ENCODE data around the gene RANBP2.
"Not testable (repeated sequence)": the region's sequence is repeated elsewhere in the genome, so short reads cannot be mapped to it uniquely, and the experiment has no call there.

Gene RANBP2

DNA sequence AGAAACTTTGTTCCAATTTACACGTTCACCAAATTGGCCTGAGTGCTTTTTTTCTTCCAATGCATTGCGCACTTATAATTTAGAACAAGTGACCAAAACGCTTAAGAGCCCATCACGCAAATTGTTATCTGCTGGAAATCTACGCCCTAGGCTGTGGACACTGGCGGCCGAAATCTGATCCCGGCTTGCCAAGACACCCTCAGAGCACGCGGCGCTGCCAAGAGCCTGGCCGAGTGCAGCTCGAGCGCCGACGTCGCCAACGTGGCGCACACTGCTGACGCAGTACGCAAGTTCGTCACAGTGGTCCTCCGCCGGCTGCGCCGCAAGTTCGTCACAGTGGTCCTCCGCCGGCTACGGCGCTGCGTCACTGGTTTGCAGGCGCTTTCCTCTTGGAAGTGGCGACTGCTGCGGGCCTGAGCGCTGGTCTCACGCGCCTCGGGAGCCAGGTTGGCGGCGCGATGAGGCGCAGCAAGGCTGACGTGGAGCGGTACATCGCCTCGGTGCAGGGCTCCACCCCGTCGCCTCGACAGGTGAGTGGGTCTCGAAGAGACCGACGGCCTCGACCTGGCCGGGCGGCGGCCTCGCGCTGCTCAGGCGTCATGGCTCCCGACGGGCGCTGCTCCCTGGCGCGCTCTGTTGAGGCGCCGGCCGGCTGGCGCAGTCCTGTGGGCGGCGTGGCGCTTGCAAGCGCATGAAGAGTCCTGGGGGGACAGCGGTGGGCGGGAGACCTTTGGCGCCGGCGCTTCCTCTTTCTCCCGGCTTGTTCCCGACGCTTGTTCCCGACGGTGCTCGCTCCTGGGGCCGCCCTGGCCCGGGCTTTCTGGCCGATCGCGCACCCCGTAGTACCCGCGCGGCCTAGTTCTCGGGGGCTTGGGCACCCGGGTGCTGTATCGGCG, at the start of gene RANBP2:
Gene RANBP2, plus strand, starts transcription at position 334 of the 896 bp plus-strand sequence. Its CDS starts 125 bp downstream, at position 459.
- DNase-seq, result peak; percentile 96

DNA sequence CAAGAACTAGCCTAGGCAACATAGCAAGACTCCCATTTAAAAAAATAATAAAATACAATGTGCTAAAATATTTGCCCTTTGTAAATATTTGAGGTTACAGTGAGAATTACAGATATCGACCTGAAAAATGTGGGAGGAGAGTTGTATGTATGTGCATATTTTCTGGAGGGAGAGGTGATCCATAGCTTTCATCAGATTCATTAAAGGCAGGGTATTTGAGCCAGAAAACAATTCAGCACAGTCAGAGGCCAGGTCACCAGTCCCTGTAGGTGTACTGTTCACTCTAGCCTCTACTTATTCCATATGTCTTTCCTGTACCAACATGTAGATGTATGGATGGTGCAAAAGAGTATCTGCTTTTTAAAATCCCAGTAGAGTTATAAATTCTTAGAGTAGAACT, 49.0 kb upstream of the RANBP2 start:
- not testable (repeated sequence) for DNase-seq

DNA sequence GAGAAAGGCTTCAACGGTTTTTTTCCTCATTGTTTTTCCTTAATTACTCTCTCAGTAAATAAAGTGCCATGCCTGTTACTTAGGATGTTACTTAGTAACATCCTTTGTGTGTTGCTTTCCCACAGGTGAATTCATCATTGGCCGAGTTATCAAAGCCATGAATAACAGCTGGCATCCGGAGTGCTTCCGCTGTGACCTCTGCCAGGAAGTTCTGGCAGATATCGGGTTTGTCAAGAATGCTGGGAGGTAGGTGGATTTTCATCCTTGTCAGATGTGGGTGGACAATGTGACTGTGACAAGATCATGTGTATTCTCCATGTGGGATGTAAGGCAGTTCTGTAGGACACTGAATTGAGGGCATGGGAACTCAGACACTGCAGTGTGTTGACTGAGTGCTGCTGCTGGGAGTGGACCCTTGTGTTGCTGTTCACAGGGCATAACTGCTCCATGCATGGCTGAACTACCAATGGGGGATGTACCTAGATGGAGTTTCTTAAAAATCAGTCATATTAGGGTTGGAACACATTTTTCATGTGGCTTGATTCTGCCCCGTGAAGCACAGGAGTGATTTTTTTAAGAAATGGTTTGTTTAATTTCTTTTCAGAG, 47.0 kb upstream of the RANBP2 start:
- not testable (repeated sequence) for DNase-seq

DNA sequence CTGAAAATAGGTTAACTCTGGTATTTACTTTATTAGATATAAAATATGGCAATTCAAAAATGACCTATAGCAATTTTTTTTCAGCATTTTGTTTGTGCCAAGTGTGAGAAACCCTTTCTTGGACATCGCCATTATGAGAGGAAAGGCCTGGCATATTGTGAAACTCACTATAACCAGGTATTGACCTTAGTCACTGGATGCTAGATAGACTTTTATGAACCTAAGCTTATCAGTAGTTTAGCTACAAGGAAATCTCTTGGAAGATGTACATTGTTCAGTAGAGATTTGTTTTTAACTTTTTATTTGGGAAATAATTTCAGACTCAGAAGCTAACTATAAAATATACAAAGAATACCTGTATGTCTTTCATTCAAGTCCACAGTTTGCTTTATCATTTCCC, 42.8 kb upstream of the RANBP2 start:
- DNase-seq, result not testable (repeated sequence)

DNA sequence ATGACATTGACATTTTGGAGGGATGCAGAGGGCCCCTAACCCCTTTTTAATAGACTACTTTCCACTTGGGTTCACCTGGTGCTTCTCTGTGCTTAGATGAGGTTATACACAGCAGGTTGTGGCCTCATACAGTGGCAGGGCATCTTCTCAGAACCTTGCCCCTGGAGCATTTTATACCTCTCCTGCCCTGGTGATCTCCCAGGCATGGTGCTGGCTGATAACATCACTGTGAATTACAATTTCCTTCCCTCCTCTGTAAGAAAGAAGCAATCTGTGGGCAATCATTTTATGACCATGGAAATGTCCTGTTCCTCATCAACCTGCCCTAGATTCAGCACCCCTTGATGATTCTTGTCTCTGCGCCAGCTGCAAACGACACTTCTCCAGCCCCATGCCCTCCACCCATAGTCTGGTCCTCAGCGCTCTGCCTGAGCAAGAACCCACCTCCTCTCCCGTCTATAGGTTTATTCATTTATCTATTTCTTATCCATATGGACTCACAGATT, 42.0 kb upstream of the RANBP2 start:
- not testable (repeated sequence) for DNase-seq

DNA sequence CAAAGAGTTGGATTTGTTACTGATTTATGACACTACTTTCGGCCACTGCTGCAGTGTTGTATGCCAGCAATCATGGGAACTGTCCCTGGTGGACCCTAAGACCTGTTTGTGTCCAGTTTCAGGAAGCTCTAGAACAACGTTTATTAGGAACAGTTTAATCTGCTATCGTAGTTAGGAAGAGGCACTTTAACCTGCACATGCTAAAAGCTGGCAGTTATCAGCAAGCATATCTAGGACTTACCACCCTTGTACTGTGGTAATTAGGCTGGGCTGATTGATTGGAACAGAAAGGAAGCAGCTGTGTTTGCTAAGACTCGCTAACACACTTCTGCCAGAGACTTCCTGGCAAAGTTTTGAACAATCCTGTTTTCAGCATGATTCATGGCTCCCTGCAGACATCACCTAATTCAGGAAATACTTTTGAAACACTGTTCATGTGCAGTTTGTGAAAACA, 41.1 kb upstream of the RANBP2 start:
- not testable (repeated sequence) for DNase-seq

DNA sequence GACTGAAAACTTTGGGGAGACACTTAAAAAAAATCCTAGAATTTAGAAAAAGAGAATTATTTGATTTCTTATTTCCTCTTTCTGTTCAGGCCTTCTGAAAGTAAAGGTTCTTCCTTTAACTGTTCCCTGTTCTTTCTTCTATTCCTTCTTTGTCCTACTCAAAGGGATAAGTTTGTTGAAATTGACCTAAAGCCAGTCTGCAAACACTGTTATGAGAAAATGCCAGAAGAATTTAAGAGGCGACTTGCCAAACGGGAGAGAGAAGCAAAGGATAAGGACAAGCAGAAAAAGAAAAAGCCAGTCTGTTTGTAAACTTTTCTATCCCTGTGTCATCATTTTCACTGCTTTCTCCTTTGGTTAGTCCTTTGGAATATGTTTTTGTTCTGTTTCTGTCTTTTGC, 38.5 kb upstream of the RANBP2 start:
- DNase-seq, result not testable (repeated sequence)

DNA sequence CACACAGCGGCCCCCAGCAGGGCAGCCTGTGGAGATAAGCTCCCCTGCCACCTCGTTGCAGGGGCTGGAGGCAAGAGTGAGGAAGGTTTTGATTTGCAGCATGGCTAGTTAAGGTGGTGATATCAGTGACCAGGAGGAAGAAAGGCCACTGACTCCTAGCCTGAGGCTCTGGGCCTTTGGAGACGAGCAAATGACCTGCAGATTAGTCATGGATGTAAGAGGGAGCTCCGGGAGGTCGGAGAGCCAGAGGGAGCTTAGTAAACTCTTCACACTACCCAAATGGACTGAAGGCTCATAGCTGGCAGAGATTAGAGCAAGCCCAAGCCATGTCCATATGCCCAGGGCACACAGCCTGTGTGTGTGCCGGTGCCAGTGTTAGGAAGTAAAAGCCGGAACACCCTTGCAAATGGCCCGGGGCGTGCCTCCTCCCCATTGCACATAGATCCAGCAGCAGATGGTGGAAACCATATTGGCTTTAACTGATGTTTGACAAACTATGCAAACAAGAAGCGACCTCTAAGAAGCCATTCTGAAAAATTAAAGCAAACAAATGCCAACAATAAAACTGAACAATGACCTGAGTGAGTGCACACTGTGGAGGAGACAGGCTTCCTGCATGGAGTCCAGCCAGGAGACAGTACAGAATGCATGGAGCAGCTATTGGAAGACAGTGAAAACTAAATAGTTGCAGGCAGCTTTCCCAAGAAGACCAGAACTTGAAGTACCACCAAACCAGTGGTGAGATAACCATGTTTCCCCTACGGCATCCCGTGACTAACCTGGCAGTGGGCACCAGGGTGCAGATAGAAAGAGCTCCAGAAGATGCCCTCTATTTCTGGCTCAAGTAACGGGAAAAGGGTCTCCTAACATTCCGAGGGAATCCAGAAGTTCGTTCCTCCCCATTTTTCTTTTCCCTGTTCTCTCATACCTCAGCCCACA, 30.2 kb upstream of the RANBP2 start:
- not testable (repeated sequence) for DNase-seq

DNA sequence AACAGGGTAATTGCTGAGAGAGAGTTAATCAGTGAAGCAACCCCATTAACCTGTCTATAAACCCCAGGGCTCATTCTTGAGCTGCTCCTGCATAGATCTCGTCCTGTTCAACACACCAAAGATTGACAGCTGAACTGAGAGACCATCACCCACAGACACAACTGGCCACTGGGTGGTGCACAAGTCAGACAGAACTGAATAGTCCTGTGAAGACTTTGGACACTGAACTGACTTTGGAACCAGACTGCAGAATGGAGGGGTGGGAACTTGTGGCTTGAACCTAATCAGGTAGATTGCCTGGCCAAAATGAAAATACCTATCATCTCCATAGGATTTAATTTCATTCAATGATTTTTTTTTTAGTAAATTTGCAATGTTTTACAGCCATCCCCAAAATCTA, 29.3 kb upstream of the RANBP2 start:
- DNase-seq, result not testable (repeated sequence)

DNA sequence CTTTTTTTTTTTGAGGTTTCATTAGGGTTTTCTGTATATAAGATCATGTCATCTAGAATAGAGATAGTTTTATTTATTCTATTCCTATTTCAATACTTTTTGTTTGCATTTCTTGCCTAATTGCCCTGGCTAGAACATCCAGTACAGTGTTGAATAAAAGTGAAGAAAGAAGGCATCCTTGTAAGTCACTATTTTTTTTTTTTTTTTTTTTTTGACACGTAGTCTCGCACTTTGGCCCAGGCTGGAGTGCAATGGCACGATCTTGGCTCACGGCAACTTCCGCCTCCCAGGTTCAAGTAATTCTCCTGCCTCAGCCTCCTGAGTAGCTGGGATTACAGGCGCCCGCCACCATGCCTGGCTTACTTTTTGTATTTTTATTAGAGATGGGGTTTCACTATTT, 27.8 kb upstream of the RANBP2 start:
- no peak for DNase-seq

DNA sequence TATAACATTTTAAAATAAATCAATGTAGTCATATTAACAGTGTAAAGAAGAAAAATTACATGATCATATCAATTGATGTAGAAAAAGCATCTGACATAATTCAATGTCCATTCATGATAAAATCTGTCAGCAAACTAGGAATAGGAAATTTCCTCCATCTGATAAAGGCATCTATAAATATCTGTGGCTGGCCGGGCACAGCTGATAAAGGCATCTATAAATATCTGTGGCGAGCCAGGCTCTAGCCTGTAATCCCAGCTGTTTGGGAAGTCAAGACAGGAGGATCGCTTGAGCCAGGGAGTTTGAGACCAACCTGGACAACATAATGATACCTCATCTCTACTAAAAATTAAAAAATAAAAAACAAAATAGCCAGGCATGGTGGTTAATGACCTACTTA, 18.1 kb upstream of the RANBP2 start:
- DNase-seq, result no peak

DNA sequence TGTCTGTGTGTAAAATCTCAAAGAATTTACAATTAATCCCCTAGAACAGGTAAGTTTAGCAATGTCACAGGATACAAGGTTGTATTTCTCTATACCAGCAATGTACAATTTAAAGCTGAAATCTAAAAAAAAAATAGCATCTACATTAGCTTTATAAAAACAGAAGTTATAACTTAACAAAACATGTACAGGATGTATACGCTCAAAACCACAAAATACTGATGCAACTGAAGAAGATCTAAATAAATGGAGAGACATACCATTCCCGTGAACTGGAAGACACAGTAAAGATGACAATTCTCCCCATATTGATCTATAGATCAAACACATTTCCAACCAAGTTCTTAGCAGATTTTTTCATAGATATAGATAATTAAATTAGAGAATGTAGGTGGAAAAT, 17.5 kb upstream of the RANBP2 start:
- DNase-seq, result no peak

DNA sequence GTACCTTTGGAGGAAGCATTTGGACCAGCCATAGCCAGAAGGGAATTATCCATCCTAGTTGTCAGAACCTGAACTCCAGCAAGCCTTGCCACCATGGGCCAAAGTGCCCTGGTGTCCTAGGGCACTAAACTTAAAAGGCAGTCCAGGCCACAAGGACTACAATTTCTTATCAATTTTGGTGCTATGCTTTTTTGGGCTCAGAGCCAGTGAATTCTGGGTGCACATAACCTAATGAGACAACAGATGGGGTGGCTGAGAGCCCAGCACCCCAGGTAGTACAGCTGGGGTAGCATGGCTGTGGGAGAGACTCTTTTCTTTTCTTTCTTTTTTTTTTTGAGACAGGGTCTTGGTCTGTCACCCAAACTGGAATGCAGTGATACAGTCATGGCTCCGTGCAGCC, 14.4 kb upstream of the RANBP2 start:
- no peak for DNase-seq

DNA sequence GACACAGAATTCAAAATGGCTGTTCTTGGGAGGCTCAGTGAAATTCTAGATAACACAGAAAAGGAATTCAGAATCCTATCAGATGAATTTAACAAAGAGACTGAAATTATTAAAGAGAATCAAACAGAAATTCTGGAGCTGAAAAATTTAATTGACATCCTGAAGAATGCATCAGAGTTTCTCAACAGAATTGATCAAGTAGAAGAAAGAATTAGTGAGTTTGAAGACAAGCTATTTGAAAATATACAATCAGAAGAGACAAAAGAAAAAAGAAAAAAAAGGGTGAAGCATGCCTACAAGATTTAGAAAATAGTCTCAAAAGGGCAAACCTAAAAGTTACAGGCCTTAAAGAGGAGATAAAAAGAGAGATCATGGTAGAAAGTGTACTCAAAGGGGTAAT, 12.0 kb upstream of the RANBP2 start:
- DNase-seq, result no peak

DNA sequence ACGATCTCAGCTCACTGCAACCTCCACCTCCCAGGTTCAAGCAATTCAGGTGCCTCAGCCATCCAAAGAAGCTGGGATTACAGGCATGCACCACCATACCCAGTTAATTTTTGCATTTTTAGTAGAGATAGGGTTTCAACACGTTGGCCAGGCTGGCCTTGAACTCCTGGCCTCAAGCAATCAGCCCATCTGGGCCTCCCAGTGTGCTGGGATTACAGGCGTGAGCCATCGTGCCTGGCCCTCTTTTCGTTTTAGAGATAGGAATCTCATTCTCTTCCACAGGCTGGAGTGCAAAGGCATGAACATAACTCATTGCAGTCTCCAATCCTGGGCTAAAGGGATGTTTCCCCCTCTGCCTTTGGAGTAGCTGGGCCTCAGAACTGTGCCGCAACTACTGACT, 2.3 kb upstream of the RANBP2 start:
- DNase-seq, result not testable (repeated sequence)

DNA sequence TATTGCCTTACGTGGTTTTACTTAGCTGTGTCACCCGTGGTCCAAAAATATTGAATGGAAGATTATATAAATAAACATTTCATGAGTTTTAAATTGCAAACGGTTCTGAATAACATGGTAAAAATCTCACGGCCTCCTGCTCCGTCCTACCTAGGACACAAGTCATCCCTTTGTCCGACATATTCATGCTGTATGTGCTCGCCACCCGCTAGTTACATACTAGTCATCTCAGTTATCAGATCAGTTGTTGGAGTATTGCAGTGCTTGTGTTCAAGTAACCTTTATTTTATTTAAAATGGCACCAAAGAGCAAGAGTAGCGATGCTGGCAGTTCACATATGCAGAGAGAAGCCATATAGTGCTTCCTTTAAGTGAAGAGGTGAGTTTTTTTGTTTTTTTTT, 6.8 kb downstream of the RANBP2 start:
- DNase-seq, result not testable (repeated sequence)

DNA sequence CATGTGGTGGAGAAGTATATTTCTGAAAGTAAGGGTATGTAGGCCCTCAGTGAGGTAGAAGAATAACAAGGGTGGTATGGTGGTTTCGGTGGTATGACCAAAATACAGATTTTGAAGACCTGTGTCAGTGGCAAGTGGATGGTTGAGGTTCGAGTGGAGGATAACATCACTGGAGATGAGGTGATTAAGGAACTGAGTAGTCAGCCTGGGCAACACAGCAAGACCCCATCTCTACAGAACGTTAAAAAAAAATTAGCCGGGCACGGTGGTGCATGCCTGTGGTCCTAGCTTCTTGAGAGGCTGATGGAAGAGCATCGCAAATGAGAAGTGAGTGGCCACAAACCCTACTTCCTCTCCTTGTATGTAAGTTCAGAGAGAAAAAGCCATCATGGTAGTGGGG, 15.4 kb downstream of the RANBP2 start:
- DNase-seq, result not testable (repeated sequence)

DNA sequence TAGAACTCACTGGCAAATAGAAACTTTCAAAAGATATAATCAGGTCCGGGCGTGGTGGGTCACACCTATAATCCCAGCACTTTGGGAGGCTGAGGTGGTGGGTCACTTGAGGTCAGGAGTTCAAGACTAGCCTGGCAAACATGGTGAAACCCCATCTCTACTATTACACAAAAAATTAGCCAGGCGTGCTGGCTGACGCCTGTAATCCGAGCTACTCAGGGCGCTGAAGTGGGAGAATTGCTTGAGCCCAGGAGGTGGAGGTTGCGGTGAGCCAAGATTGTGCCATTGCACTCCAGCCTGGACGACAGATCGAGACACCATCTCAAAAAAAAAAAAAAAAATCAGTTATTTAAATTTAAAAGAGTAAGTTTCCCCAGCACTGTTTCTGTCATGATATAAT, 38.7 kb downstream of the RANBP2 start:
- not testable (repeated sequence) for DNase-seq

DNA sequence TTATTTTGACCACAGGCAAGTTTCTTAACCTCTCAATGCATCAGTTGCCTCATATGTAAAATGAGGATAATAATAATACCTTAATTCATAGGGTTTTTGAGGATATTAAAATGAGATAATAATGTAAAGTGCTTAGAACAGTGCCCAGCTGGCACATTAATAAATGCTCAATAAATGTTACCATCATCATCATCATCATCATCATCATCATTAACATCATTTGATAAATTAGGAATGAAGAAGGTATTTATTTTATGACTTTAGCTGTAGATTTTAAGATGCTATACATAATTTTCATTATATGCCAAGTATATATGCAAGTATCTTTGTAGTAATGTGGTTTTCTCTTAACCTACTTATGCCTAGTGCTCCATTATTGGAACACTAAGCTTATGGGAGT, 43.3 kb downstream of the RANBP2 start:
- DNase-seq, result not testable (repeated sequence)

DNA sequence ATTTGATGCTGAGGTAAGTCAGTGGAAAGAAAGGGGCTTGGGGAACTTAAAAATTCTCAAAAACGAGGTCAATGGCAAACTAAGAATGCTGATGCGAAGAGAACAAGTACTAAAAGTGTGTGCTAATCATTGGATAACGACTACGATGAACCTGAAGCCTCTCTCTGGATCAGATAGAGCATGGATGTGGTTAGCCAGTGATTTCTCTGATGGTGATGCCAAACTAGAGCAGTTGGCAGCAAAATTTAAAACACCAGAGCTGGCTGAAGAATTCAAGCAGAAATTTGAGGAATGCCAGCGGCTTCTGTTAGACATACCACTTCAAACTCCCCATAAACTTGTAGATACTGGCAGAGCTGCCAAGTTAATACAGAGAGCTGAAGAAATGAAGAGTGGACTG, 47.4 kb downstream of the RANBP2 start:
- DNase-seq, result not testable (repeated sequence)

DNA sequence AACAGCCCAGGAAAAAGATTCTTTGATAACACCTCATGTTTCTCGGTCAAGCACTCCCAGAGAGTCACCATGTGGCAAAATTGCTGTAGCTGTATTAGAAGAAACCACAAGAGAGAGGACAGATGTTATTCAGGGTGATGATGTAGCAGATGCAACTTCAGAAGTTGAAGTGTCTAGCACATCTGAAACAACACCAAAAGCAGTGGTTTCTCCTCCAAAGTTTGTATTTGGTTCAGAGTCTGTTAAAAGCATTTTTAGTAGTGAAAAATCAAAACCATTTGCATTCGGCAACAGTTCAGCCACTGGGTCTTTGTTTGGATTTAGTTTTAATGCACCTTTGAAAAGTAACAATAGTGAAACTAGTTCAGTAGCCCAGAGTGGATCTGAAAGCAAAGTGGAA, 48.6 kb downstream of the RANBP2 start:
- DNase-seq, result not testable (repeated sequence)

DNA sequence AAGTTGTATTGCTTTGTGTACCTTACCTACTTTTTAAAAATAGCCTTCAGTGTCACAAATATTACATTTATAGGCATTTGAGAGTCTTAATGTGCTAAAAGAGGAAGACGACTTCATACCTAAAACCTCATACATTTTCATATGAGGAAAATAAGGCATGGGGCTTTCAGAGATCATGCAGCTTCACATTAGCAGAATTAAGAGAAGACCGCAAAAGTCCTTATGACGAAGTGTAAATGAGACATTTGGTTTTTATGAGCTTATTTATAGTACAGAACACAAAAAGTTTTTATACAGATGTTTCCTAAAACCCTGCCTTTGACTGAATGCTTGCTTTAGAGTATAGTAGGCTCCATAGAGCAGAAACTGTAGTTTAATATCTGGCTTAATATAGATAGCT, 57.2 kb downstream of the RANBP2 start:
- no peak for DNase-seq

DNA sequence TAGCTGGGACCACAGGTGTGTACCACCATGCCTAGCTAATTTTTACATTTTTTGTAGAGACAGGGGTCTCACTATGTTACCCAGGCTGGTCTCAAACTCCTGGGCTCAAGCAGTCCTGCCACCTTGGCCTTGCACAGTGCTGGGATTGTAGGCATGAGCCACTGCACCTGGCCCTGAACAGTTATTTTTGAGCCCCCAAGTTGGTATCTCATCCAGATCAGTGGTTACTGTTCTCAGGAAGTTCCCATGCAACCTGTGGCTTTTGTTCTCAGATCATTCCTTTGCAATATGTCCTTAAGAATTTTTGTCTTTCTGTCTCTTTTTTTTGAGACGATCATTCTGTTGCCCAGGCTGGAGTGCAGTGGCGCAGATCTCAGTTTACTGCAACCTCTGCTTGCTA, 59.6 kb downstream of the RANBP2 start:
- DNase-seq, result no peak

All from right forelimb (tissue), 1 donor.